Kidney (tissue), 14 donors: ENCODE data around the gene VAT1. TPM values are rescaled to one million over a fixed set of nuclear protein-coding genes. Genes with fewer than 3 reads are reported as not detected.

Experiments
- DNase-seq, 5 donors: peaks; one replicate each; pipeline ENCODE4 v3.0.0-alpha.2; 2013 to 2020
- FAIRE-seq: peaks from 2 replicates; lab custom pipeline; 2012; peaks lifted over from hg19 to GRCh38; lab: Jason Lieb, UNC
- H3K27ac ChIP-seq, 2 donors: one replicate each; pipeline ENCODE4 v1.7.0; 2013; ENCODE audit warnings: low read depth in 2 of 2, low read length in 2 of 2, inconsistent platforms in 1 of 2
- H3K27me3 ChIP-seq: one replicate; pipeline ENCODE4 v1.7.1; 2013; ENCODE audit warnings: low read length, inconsistent platforms; ENCODE audit not compliant: control insufficient read depth, insufficient read depth
- H3K36me3 ChIP-seq, 3 donors: one replicate each; pipeline versions ENCODE4 v1.7.0 to v1.7.1; 2013; ENCODE audit warnings: low read length in 3 of 3, control low read depth in 1 of 3, inconsistent platforms in 1 of 3; ENCODE audit not compliant: insufficient read depth in 3 of 3, control insufficient read depth in 2 of 3
- H3K4me1 ChIP-seq, 3 donors: one replicate each; pipeline versions ENCODE4 v1.7.0 to v1.7.1; 2013; ENCODE audit warnings: low read length in 3 of 3, inconsistent platforms in 1 of 3, low read depth in 1 of 3; ENCODE audit not compliant: control insufficient read depth in 2 of 3, insufficient read depth in 2 of 3
- H3K4me3 ChIP-seq, 3 donors: one replicate each; pipeline versions ENCODE4 v1.7.0 to v1.8.1; 2013; ENCODE audit warnings: low read length in 3 of 3, control low read depth in 1 of 3, inconsistent platforms in 1 of 3
- H3K9ac ChIP-seq, 3 donors: one replicate each; pipeline versions ENCODE4 v1.7.0 to v1.7.1; 2013; ENCODE audit warnings: low read length in 3 of 3, control low read depth in 1 of 3, inconsistent platforms in 1 of 3
- H3K9me3 ChIP-seq, 3 donors: one replicate each; pipeline versions ENCODE4 v1.7.0 to v1.7.1; 2013; ENCODE audit warnings: low read length in 3 of 3, control low read depth in 1 of 3, inconsistent platforms in 1 of 3; ENCODE audit not compliant: control insufficient read depth in 2 of 3, insufficient read depth in 1 of 3
- CTCF ChIP-seq: IDR thresholded peaks from 3 replicates; pipeline ENCODE4 v1.5.1; 2012; ENCODE audit warnings: mild to moderate bottlenecking, moderate library complexity, borderline replicate concordance; ENCODE audit not compliant: insufficient read depth; ENCODE audit errors: extremely low read depth
- intact Hi-C: fragments of 100-400 bp; cut with DNase I; formaldehyde crosslinking; loops from one replicate; pipeline ENCODE4 v1.11.1; 2022
- polyA plus RNA-seq: library from polyadenylated mRNA; stranded (reverse); fragments of 350-450 nt; fragmentation: Illumina TruSeq; extraction: RNeasy Lipid Tissue Mini Kit (QIAGEN cat#74804); gene quantifications from one replicate; pipeline ENCODE4 v1.2.3, GENCODE V29; 2014; ENCODE audit warnings: low read depth, low replicate concordance; ENCODE audit not compliant: insufficient read depth
- total RNA-seq: library from RNA; stranded (reverse); fragmentation: NEBNext Ultra II Directional; extraction: Animal tissue kit (Norgen Biotek cat#: 25700); gene quantifications from one replicate; pipeline ENCODE4 v1.2.1, GENCODE V29; 2021
- donor health status: control.
- donor health status: control.
- donor health status: control.
- donor health status: control.
- donor health status: control.
- donor health status: DM: yes; HTN: yes; CAD: no.
- donor health status: Normal renal cell carcinoma (clear cell type).

Gene VAT1
- total and polyA plus RNA-seq, 2 donors from 2014 or later: 119 to 133 TPM

- FAIRE-seq: no peak
- no peak overlapping the region for H3K27ac ChIP-seq
- intact Hi-C loops: no loop called here
Measured at GRCh38 chr17:43069368-43069898, 47.2 kb upstream of the VAT1 start.

GRCh38 chr17:43068570-43069367, 46.6 kb upstream of the VAT1 start:
- no peak overlapping the region for H3K4me3 ChIP-seq
- no peaks in the 10 kb centered on the region for H3K4me1 ChIP-seq
- H3K27me3 ChIP-seq: no peaks in the 10 kb centered on the region
- H3K9ac ChIP-seq: no peak overlapping the region
- H3K36me3 ChIP-seq: no peaks in the 10 kb centered on the region
- TF ChIP-seq CTCF: no peak
- H3K9me3 ChIP-seq: no peaks in the 10 kb centered on the region
- DNase-seq (no peak), FAIRE-seq (no peak)
- intact Hi-C loops: no loop called here
- no peak overlapping the region for H3K27ac ChIP-seq

More at GRCh38 chr17:43069368-43069898, 47.2 kb upstream of the VAT1 start:
- H3K9me3 ChIP-seq: no peaks in the 10 kb centered on the region
- no peaks in the 10 kb centered on the region for H3K27me3 ChIP-seq
- no peak for TF ChIP-seq CTCF
- DNase-seq: no peak
- no peaks in the 10 kb centered on the region for H3K36me3 ChIP-seq
- no peak overlapping the region for H3K4me3 ChIP-seq
- H3K4me1 ChIP-seq: no peaks in the 10 kb centered on the region
- no peak overlapping the region for H3K9ac ChIP-seq

GRCh38 chr17:43062984-43063638, 40.9 kb upstream of the VAT1 start:
- Histone ChIP-seq H3K4me3 (no peak overlapping the region), H3K4me1 (no peaks in the 10 kb centered on the region), H3K9me3 (no peaks in the 10 kb centered on the region), H3K27me3 (no peaks in the 10 kb centered on the region), H3K36me3 (no peaks in the 10 kb centered on the region), H3K9ac (no peak overlapping the region), H3K27ac (no peak overlapping the region)
- no peak for DNase-seq
- intact Hi-C loops: no loop called here
- FAIRE-seq: no peak
- no peak for TF ChIP-seq CTCF
